ENCODE measurements around the gene ABTB2. TPM values are rescaled to one million over a fixed set of nuclear protein-coding genes. Genes with fewer than 3 reads are reported as not detected.

ABTB2 gene
- total and polyA plus RNA-seq, 2 donors (not counting 1 experiment from before 2014, with no cell fraction given), result 1.0 to 5.8 TPM

DNA sequence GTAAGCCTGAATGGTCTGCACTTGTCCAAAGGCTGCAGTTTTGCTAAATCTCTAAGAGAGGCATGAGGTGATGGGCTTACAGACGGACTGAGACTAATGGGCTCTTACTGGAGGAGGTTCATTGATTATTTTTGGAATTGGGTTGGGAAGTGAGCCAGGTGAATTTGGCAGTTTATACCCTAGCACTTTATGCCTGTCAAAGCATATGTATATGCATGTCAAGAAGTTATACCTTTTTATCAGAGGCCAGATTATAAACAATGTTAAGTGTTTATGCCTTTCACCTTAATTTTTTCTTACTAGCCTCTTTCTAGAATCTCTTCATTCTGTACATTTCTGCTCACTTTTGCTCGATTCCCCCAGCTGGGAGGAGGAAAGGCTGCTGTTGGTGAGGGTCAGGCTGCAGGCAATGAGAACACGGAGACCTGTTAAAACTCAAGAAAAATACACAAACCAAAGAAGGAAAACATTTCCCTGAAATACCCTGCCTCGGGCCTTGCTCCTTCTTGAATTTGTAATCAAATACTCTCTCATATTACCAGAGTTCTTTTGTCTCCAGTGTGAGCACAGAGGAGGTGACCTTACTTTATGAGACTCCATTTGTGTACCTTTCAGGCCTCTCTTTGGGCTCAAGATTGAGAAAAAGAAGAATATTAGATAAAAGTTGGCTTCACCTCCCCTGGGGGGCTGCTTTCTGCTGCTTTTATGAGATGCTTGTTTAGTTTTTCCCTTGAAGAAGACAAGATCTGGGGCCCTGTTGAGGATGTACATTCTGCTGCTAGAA is 232.7 kb downstream of the ABTB2 start:
- H3K27me3 ChIP-seq (ENCODE audit: control insufficient read depth, insufficient read depth, low read length), result no peaks in the 10 kb centered on the region
- H3K79me2 ChIP-seq (ENCODE audit: control insufficient read depth, insufficient read depth, low read length), result no peaks in the 10 kb centered on the region
- no peak overlapping the region for H3K27ac ChIP-seq (ENCODE audit: insufficient read depth, low read length)
- peaks cover 2% of the 10 kb centered on the region for H3K4me1 ChIP-seq (ENCODE audit: control insufficient read depth, extremely low read depth, insufficient read depth, low read length)
- no peaks in the 10 kb centered on the region for H3K9me3 ChIP-seq (ENCODE audit: control insufficient read depth, insufficient read depth, low read depth, low read length)
- H3K36me3 ChIP-seq (ENCODE audit: control insufficient read depth, insufficient read depth, low read length), result peaks cover 16% of the 10 kb centered on the region
- no peak overlapping the region for H3K9ac ChIP-seq (ENCODE audit: insufficient read depth, low read length)
- H4K20me1 ChIP-seq (ENCODE audit: control insufficient read depth, extremely low read depth, insufficient read depth, low read length), result no peaks in the 10 kb centered on the region
- no peak overlapping the region for H3K4me3 ChIP-seq (replicated peaks in 1 of 4; ENCODE audit: control extremely low read depth in 1 of 4, insufficient read depth in 1 of 4, low read depth in 3 of 4, low read length in 4 of 4)
- DNase-seq (ENCODE audit: low read depth in 2 of 2), result no peak
- no peak overlapping the region for H3K4me2 ChIP-seq (ENCODE audit: extremely low read depth, insufficient read depth, low read length)
- H2AFZ ChIP-seq (ENCODE audit: low read length), result no peak overlapping the region
- TF ChIP-seq EZH2 (IDR thresholded peaks at IDR 0.05; ENCODE audit: low read length, missing control alignments), result no peak
- TF ChIP-seq, protein P1, sequence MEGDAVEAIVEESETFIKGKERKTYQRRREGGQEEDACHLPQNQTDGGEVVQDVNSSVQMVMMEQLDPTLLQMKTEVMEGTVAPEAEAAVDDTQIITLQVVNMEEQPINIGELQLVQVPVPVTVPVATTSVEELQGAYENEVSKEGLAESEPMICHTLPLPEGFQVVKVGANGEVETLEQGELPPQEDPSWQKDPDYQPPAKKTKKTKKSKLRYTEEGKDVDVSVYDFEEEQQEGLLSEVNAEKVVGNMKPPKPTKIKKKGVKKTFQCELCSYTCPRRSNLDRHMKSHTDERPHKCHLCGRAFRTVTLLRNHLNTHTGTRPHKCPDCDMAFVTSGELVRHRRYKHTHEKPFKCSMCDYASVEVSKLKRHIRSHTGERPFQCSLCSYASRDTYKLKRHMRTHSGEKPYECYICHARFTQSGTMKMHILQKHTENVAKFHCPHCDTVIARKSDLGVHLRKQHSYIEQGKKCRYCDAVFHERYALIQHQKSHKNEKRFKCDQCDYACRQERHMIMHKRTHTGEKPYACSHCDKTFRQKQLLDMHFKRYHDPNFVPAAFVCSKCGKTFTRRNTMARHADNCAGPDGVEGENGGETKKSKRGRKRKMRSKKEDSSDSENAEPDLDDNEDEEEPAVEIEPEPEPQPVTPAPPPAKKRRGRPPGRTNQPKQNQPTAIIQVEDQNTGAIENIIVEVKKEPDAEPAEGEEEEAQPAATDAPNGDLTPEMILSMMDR (conservative IDR thresholded peaks at IDR 0.05 in 1 of 2, IDR thresholded peaks at IDR 0.05 in 1 of 2; ENCODE audit: low read depth in 1 of 2, low read length in 2 of 2), result no peak

DNA sequence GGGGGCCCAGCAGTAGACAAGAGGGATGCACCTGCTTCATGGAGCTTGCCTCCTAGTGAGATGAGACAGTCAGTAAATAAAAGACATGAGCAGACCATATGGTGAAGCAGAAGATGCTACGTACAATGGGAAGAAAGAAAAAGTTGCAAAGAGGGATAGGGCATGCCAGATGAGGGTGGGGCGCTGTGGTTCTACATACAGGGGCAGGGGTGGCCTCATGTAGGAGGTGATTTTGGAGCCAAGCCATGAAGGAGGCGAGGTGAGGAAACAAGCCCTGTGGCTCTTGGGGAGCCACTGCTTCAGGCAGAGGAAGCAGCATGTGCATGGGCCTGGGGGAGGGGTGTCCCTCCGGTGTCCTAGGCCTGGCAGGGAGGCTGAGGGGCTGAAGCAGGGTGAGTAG is 237.2 kb downstream of the ABTB2 start:
- TF ChIP-seq, protein P1 (conservative IDR thresholded peaks at IDR 0.05 in 1 of 2, IDR thresholded peaks at IDR 0.05 in 1 of 2; ENCODE audit: low read depth in 1 of 2, low read length in 2 of 2), result no peak
- no peak for TF ChIP-seq EZH2 (IDR thresholded peaks at IDR 0.05; ENCODE audit: low read length, missing control alignments)
- Histone ChIP-seq H3K4me1 (ENCODE audit: control insufficient read depth, extremely low read depth, insufficient read depth, low read length) (no peaks in the 10 kb centered on the region), H4K20me1 (ENCODE audit: control insufficient read depth, extremely low read depth, insufficient read depth, low read length) (no peaks in the 10 kb centered on the region), H3K4me3 (replicated peaks in 1 of 4; ENCODE audit: control extremely low read depth in 1 of 4, insufficient read depth in 1 of 4, low read depth in 3 of 4, low read length in 4 of 4) (no peak overlapping the region), H3K4me2 (ENCODE audit: extremely low read depth, insufficient read depth, low read length) (no peak overlapping the region), H3K79me2 (ENCODE audit: control insufficient read depth, insufficient read depth, low read length) (no peaks in the 10 kb centered on the region), H2AFZ (ENCODE audit: low read length) (no peak overlapping the region), H3K27me3 (ENCODE audit: control insufficient read depth, insufficient read depth, low read length) (no peaks in the 10 kb centered on the region), H3K27ac (ENCODE audit: insufficient read depth, low read length) (no peak overlapping the region), H3K36me3 (ENCODE audit: control insufficient read depth, insufficient read depth, low read length) (peaks cover 20% of the 10 kb centered on the region), H3K9me3 (ENCODE audit: control insufficient read depth, insufficient read depth, low read depth, low read length) (no peaks in the 10 kb centered on the region), H3K9ac (ENCODE audit: insufficient read depth, low read length) (no peak overlapping the region)
- no peak for DNase-seq (ENCODE audit: low read depth in 2 of 2)

GRCh38 chr11:34114471-34114870 is 243.3 kb downstream of the ABTB2 start:
- Histone ChIP-seq H2AFZ (ENCODE audit: low read length) (no peak overlapping the region), H3K36me3 (ENCODE audit: control insufficient read depth, insufficient read depth, low read length) (peaks cover 31% of the 10 kb centered on the region), H3K27me3 (ENCODE audit: control insufficient read depth, insufficient read depth, low read length) (no peaks in the 10 kb centered on the region), H3K79me2 (ENCODE audit: control insufficient read depth, insufficient read depth, low read length) (no peaks in the 10 kb centered on the region), H3K4me2 (ENCODE audit: extremely low read depth, insufficient read depth, low read length) (no peak overlapping the region), H3K9me3 (ENCODE audit: control insufficient read depth, insufficient read depth, low read depth, low read length) (no peaks in the 10 kb centered on the region), H3K4me1 (ENCODE audit: control insufficient read depth, extremely low read depth, insufficient read depth, low read length) (no peaks in the 10 kb centered on the region), H4K20me1 (ENCODE audit: control insufficient read depth, extremely low read depth, insufficient read depth, low read length) (no peaks in the 10 kb centered on the region), H3K4me3 (replicated peaks in 1 of 4; ENCODE audit: control extremely low read depth in 1 of 4, insufficient read depth in 1 of 4, low read depth in 3 of 4, low read length in 4 of 4) (no peak overlapping the region), H3K9ac (ENCODE audit: insufficient read depth, low read length) (no peak overlapping the region), H3K27ac (ENCODE audit: insufficient read depth, low read length) (no peak overlapping the region)
- DNase-seq (ENCODE audit: low read depth in 2 of 2), result no peak
- TF ChIP-seq EZH2 (IDR thresholded peaks at IDR 0.05; ENCODE audit: low read length, missing control alignments), result no peak
- TF ChIP-seq, protein P1 (conservative IDR thresholded peaks at IDR 0.05 in 1 of 2, IDR thresholded peaks at IDR 0.05 in 1 of 2; ENCODE audit: low read depth in 1 of 2, low read length in 2 of 2), result no peak
